Activated CD8-positive, alpha-beta T cell treated with anti-CD3 and anti-CD28 coated beads, Interleukin-2, amount 10 ng/mL, durations not matched to agents 7 days and 5 days (primary cell): Measurements from ENCODE around the gene EPB41L4B. TPM values are rescaled to one million over a fixed set of nuclear protein-coding genes. Genes with fewer than 3 reads are reported as not detected.

ENCODE experiments used
- ATAC-seq: fragments of 150-1000 bp; cut with Tn5 transposase; one replicate; pipeline ENCODE4 v1.10.0; 2021; ENCODE audit warnings: moderate library complexity
- CTCF ChIA-PET: fragments of 350-600 bp; sonication (Branson Sonifier 250); formaldehyde crosslinking; loops from one replicate; lab custom pipeline; 2021; ENCODE audit warnings: antibody characterized with exemption; lab: Charles Lee
- POLR2A ChIA-PET: fragments of 350-600 bp; sonication (Branson Sonifier 250); formaldehyde crosslinking; loops from one replicate; lab custom pipeline; 2021; ENCODE audit warnings: antibody characterized with exemption; lab: Charles Lee
- DNase-seq: peaks from one replicate; pipeline ENCODE4 v3.0.0-alpha.2; 2020
- H3K27ac Mint-ChIP-seq: one replicate; pipeline ENCODE4 v1.8.0; 2021; ENCODE audit warnings: mild to moderate bottlenecking, mixed read lengths
- H3K27me3 Mint-ChIP-seq: one replicate; pipeline ENCODE4 v1.8.0; 2021; ENCODE audit warnings: low read depth, mixed read lengths
- H3K36me3 Mint-ChIP-seq: one replicate; pipeline ENCODE4 v1.8.0; 2021; ENCODE audit warnings: low read depth, mixed read lengths
- H3K4me1 Mint-ChIP-seq: one replicate; pipeline ENCODE4 v1.8.0; 2021; ENCODE audit warnings: low read depth, mixed read lengths
- H3K4me3 Mint-ChIP-seq: one replicate; pipeline ENCODE4 v1.8.0; 2021; ENCODE audit warnings: mild to moderate bottlenecking, mixed read lengths
- H3K9me3 Mint-ChIP-seq: one replicate; pipeline ENCODE4 v1.8.0; 2022; ENCODE audit warnings: mixed read lengths; ENCODE audit not compliant: insufficient read depth
- total RNA-seq, 2 experiments: library from RNA; stranded (reverse); gene quantifications; one replicate each; pipeline ENCODE4 v1.2.3, GENCODE V29; 2021

EPB41L4B gene
- total RNA-seq, 2 experiments from 2014 or later, result not detected

GRCh38 chr9:109309282-109309681, 11.6 kb downstream of the EPB41L4B start:
- POLR2A ChIA-PET, result interaction anchor here (0.6 kb wide), 1 partner anchor 362 kb away, joined by 3 read pairs; no protein-coding TSS in a partner anchor
- no peaks in the 10 kb centered on the region for H3K9me3 Mint-ChIP-seq
- no peak overlapping the region for H3K27ac Mint-ChIP-seq
- H3K4me1 Mint-ChIP-seq, result no peaks in the 10 kb centered on the region
- DNase-seq, result no peak
- H3K36me3 Mint-ChIP-seq, result no peaks in the 10 kb centered on the region
- H3K27me3 Mint-ChIP-seq, result peaks cover 16% of the 10 kb centered on the region
- CTCF ChIA-PET, result no interaction called here
- ATAC-seq, result no peak
- no peak overlapping the region for H3K4me3 Mint-ChIP-seq

GRCh38 chr9:109307380-109308240, 13.2 kb downstream of the EPB41L4B start:
- H3K9me3 Mint-ChIP-seq, result no peaks in the 10 kb centered on the region

GRCh38 chr9:109305801-109306200, 15.1 kb downstream of the EPB41L4B start:
- ChIA-PET CTCF (interaction anchor here (1.4 kb wide), 1 partner anchor 62 kb away, joined by 4 read pairs; no protein-coding TSS in a partner anchor), POLR2A (interaction anchor here (0.9 kb wide), 1 partner anchor 11 kb away, joined by 3 read pairs; no protein-coding TSS in a partner anchor)
- no peak for DNase-seq
- Mint-ChIP-seq H3K27me3 (peaks cover 17% of the 10 kb centered on the region), H3K9me3 (no peaks in the 10 kb centered on the region), H3K27ac (no peak overlapping the region), H3K4me1 (no peaks in the 10 kb centered on the region), H3K4me3 (no peak overlapping the region), H3K36me3 (no peaks in the 10 kb centered on the region)
- ATAC-seq, result no peak

More at GRCh38 chr9:109307380-109308240, 13.2 kb downstream of the EPB41L4B start:
- Mint-ChIP-seq H3K27ac (no peak overlapping the region), H3K36me3 (no peaks in the 10 kb centered on the region), H3K4me3 (no peak overlapping the region), H3K27me3 (peaks cover 14% of the 10 kb centered on the region), H3K4me1 (no peaks in the 10 kb centered on the region)
- ChIA-PET POLR2A (no interaction called here), CTCF (interaction anchor here (0.7 to 1.4 kb wide), 2 partner anchors 64 to 94 kb away, joined by 3 to 4 read pairs; no protein-coding TSS in a partner anchor)
- ATAC-seq (no peak), DNase-seq (no peak)

DNA sequence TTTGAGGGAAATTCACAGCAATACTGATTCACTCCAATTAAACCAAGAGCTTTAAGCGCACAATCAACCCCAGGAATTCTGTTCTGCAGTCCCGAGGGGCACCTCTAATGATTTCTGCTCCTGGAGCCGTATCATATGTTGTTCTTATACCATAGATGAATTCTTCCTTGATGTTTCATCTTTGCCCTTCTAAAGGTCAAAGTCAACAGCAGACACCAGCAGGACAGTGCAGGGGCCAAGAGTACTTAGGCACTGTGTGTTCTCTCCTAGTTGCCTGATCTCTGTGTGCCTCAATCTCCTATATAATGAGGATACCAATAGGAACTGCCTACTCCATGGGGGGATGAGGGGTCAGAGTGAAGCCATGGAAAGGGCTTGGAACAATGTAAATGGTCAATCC, 16.5 kb downstream of the EPB41L4B start:
- DNase-seq (no peak), ATAC-seq (no peak)
- no peaks in the 10 kb centered on the region for H3K9me3 Mint-ChIP-seq
- no peaks in the 10 kb centered on the region for H3K4me1 Mint-ChIP-seq
- H3K27ac Mint-ChIP-seq, result no peak overlapping the region
- ChIA-PET POLR2A (no interaction called here), CTCF (no interaction called here)
- no peak overlapping the region for H3K4me3 Mint-ChIP-seq
- H3K27me3 Mint-ChIP-seq, result peaks cover 21% of the 10 kb centered on the region
- H3K36me3 Mint-ChIP-seq, result no peaks in the 10 kb centered on the region

DNA sequence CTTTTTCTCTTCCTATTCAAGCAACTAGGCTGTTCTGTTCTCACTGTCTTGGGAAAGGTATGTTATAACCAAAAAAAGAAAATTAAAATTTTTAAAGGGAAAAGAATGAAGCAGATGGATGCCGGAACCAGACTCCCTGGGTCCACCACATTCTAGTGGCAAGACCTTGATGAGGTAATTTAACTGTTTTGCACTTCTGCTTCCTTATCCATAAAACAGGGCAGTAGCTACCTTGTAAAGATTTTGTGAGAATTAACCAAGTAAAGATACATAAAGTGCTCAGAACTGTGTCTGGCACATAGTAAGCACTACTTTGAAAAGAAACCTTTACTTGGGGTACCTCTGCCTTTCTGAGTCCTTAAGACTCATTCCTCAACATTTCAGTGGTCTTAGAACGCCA, 17.0 kb downstream of the EPB41L4B start:
- no peak overlapping the region for H3K27ac Mint-ChIP-seq
- no peaks in the 10 kb centered on the region for H3K36me3 Mint-ChIP-seq
- no peaks in the 10 kb centered on the region for H3K4me1 Mint-ChIP-seq
- ATAC-seq (no peak), DNase-seq (no peak)
- peaks cover 22% of the 10 kb centered on the region for H3K27me3 Mint-ChIP-seq
- ChIA-PET POLR2A (no interaction called here), CTCF (no interaction called here)
- no peak overlapping the region for H3K4me3 Mint-ChIP-seq
- no peaks in the 10 kb centered on the region for H3K9me3 Mint-ChIP-seq

- CTCF ChIA-PET, result no interaction called here
- no peak overlapping the region for H3K4me3 Mint-ChIP-seq
Observed at GRCh38 chr9:109302606-109303005, 18.3 kb downstream of the EPB41L4B start.

DNA sequence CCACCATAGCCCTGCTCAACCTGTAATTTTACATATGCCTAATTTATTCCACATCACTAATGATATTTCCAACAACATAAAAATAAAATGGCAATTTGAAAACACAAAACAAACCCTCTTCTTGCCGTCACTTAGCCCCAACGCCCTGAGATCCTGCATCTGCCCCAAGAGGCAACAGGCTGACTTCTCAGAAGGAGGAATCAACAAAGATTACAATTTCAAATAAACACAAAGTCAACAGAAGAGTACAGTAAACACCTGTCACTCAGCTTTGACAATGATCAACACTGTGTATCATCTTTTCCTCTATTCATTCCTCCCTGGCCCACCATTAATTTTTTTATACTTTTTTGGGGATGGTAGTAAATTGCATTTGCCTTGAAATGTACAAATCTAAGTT, 19.8 kb downstream of the EPB41L4B start:
- no peak for ATAC-seq
- H3K27me3 Mint-ChIP-seq, result peaks cover 22% of the 10 kb centered on the region
- H3K27ac Mint-ChIP-seq, result no peak overlapping the region
- DNase-seq, result no peak
- H3K36me3 Mint-ChIP-seq, result no peaks in the 10 kb centered on the region
- CTCF ChIA-PET, result no interaction called here
- H3K4me3 Mint-ChIP-seq, result no peak overlapping the region
- peaks cover 9% of the 10 kb centered on the region for H3K4me1 Mint-ChIP-seq
- H3K9me3 Mint-ChIP-seq, result no peaks in the 10 kb centered on the region
- POLR2A ChIA-PET, result no interaction called here

More at GRCh38 chr9:109302606-109303005, 18.3 kb downstream of the EPB41L4B start:
- POLR2A ChIA-PET, result no interaction called here
- DNase-seq (no peak), ATAC-seq (no peak)
- no peaks in the 10 kb centered on the region for H3K36me3 Mint-ChIP-seq
- peaks cover 5% of the 10 kb centered on the region for H3K4me1 Mint-ChIP-seq
- H3K27ac Mint-ChIP-seq, result no peak overlapping the region
- H3K9me3 Mint-ChIP-seq, result no peaks in the 10 kb centered on the region
- H3K27me3 Mint-ChIP-seq, result peaks cover 22% of the 10 kb centered on the region

DNA sequence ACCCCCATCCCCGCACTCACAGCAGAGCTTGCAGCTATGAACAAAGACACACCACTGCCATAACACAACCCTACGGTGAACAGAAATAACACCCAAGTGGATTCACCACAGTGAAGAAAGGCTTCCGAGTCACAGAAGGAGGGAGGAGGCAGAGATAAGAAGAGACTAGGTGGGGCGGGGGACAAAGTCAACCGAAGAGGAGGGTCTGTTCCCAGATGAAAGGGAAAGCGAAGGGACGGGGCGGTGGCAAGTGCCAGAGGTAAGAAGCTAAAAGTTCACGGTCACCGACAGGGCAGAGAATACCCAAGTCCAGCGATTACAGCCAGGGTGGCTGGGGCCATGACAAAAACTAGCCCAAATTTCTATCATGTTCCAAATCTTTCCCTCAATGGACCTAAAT, 21.0 kb downstream of the EPB41L4B start:
- peaks cover 22% of the 10 kb centered on the region for H3K27me3 Mint-ChIP-seq
- CTCF ChIA-PET, result no interaction called here
- peaks cover 20% of the 10 kb centered on the region for H3K4me1 Mint-ChIP-seq
- H3K36me3 Mint-ChIP-seq, result no peaks in the 10 kb centered on the region
- H3K27ac Mint-ChIP-seq, result no peak overlapping the region
- DNase-seq (no peak), ATAC-seq (no peak)
- POLR2A ChIA-PET, result no interaction called here
- H3K9me3 Mint-ChIP-seq, result no peaks in the 10 kb centered on the region
- H3K4me3 Mint-ChIP-seq, result no peak overlapping the region

GRCh38 chr9:109297899-109298298, 23.0 kb downstream of the EPB41L4B start:
- H3K4me1 Mint-ChIP-seq, result peaks cover 21% of the 10 kb centered on the region
- H3K36me3 Mint-ChIP-seq, result no peaks in the 10 kb centered on the region
- ATAC-seq (no peak), DNase-seq (no peak)
- ChIA-PET CTCF (no interaction called here), POLR2A (interaction anchor here (0.6 kb wide), 1 partner anchor 17 kb away, joined by 3 read pairs; no protein-coding TSS in a partner anchor)
- H3K27me3 Mint-ChIP-seq, result peaks cover 22% of the 10 kb centered on the region
- no peak overlapping the region for H3K4me3 Mint-ChIP-seq
- no peaks in the 10 kb centered on the region for H3K9me3 Mint-ChIP-seq
- H3K27ac Mint-ChIP-seq, result no peak overlapping the region

DNA sequence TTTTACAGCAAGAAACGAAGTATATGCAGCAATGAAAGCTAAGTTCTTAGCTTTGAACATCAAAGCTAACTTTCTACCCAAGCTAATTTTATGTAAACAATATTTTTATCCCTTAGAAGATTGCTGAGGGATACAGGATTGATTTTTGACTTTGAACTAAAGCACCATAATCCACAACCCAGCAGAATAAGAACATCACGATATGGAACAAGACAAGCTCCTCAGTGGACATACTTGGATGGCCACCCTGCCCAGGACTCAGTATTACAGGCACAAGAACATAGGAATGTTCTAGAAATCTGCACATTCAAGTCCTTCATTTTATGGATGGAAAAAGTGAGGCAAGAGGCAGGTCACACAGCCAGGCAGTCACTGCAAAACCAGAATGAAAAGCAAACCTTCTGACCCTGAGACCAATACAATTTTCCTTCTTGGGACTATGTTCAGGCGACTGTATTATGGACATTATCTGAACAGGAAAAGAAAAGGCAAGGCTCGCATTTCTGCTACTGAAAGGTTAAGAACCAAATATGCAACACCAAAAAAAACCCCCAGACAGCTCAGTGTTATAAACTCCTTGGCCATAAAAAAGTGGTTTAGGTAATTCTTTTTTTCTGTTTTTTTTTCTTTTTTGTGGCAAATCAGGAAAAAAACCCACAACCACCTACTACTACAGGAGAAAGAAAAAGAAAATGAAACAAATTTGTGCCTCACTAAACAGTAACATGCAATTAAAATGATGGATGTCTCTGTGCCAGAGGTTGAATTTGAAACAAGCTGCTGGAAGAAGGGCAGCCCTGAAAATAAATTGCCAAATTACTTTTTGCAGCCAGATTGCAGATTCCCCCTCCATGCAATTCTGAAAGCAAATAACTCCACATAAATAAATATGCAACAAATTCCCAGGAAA, 25.4 kb downstream of the EPB41L4B start:
- Mint-ChIP-seq H3K4me3 (no peak overlapping the region), H3K27ac (no peak overlapping the region), H3K4me1 (peaks cover 21% of the 10 kb centered on the region), H3K27me3 (peaks cover 9% of the 10 kb centered on the region), H3K36me3 (no peaks in the 10 kb centered on the region), H3K9me3 (no peaks in the 10 kb centered on the region)
- no peak for ATAC-seq
- ChIA-PET POLR2A (interaction anchor here (0.8 kb wide), 1 partner anchor 10 kb away, joined by 3 read pairs; no protein-coding TSS in a partner anchor), CTCF (interaction anchor here (1.4 kb wide), 1 partner anchor 19 kb away, joined by 4 read pairs; no protein-coding TSS in a partner anchor)
- no peak for DNase-seq

DNA sequence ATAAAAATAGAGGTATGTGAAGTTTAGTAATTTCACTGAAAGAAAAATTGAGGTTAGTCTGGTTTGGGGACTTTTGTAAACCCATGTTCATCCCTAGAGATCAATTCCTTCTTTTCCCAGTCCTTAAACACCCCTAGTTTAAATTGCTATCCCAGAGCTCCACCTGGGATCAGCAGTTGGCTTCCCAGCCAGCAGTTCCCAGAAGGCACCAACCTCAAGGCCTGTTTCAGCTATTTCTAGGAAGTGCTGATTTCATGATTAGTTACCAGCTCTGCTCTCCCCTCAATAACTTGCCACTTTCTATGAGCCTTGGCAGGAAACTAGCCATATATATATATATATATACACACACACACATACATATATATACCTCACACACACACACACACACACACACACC, 30.5 kb downstream of the EPB41L4B start:
- ChIA-PET CTCF (no interaction called here), POLR2A (no interaction called here)
- Mint-ChIP-seq H3K36me3 (no peaks in the 10 kb centered on the region), H3K27me3 (peaks cover 2% of the 10 kb centered on the region), H3K4me3 (no peak overlapping the region), H3K4me1 (peaks cover 6% of the 10 kb centered on the region), H3K9me3 (no peaks in the 10 kb centered on the region), H3K27ac (no peak overlapping the region)
- no peak for ATAC-seq
- DNase-seq, result no peak
